MM.1S (cell line): ENCODE data around the gene SLC8A1.

ENCODE experiments used
- DNase-seq: peaks from one replicate; pipeline ENCODE4 v3.0.0-alpha.2; 2015
- H2AFZ ChIP-seq: fragments of 300-600 bp; sonication (generic); 2 replicates; pipeline ENCODE4 v1.6.0; 2016; ENCODE audit warnings: antibody characterized with exemption, low read length
- H3F3A ChIP-seq: fragments of 300-600 bp; sonication (generic); 2 replicates; pipeline ENCODE4 v1.6.1; 2016; ENCODE audit warnings: mild to moderate bottlenecking, antibody characterized with exemption, low read length, moderate library complexity, mixed read lengths; ENCODE audit not compliant: insufficient read depth
- H3K27ac ChIP-seq: fragments of 300-600 bp; sonication (generic); 2 replicates; pipeline ENCODE4 v1.5.1; 2016; ENCODE audit warnings: mild to moderate bottlenecking, low read length
- H3K27me3 ChIP-seq: fragments of 300-600 bp; sonication (generic); replicated peaks from 2 replicates; pipeline ENCODE4 v1.6.0; 2016; ENCODE audit warnings: low read length; ENCODE audit not compliant: insufficient read depth
- H3K36me3 ChIP-seq: fragments of 300-600 bp; sonication (generic); replicated peaks from 2 replicates; pipeline ENCODE4 v1.6.1; 2016; ENCODE audit warnings: mild to moderate bottlenecking, low read length, mixed read lengths; ENCODE audit not compliant: insufficient read depth
- H3K4me1 ChIP-seq: fragments of 300-600 bp; sonication (generic); 2 replicates; pipeline ENCODE4 v1.6.1; 2016; ENCODE audit warnings: low read length, mixed read lengths
- H3K4me2 ChIP-seq: fragments of 300-600 bp; sonication (generic); 2 replicates; pipeline ENCODE4 v1.6.0; 2016; ENCODE audit warnings: low read depth, low read length
- H3K4me3 ChIP-seq: fragments of 300-600 bp; sonication (generic); 2 replicates; pipeline ENCODE4 v1.5.1; 2016; ENCODE audit warnings: low read length, mixed read lengths
- H3K79me2 ChIP-seq: fragments of 300-600 bp; sonication (generic); 2 replicates; pipeline ENCODE4 v1.6.1; 2016; ENCODE audit warnings: mixed run types, low read length, mixed read lengths
- H3K9ac ChIP-seq: fragments of 300-600 bp; sonication (generic); 2 replicates; pipeline ENCODE4 v1.6.1; 2016; ENCODE audit warnings: low read length, mixed read lengths
- H3K9me2 ChIP-seq: fragments of 300-600 bp; sonication (generic); replicated peaks from 2 replicates; pipeline ENCODE4 v1.6.1; 2016; ENCODE audit warnings: mild to moderate bottlenecking, low read length, mixed read lengths; ENCODE audit not compliant: insufficient read depth
- H3K9me3 ChIP-seq: fragments of 300-600 bp; sonication (generic); replicated peaks from 2 replicates; pipeline ENCODE4 v1.6.1; 2016; ENCODE audit warnings: mild to moderate bottlenecking, low read length, mixed read lengths; ENCODE audit not compliant: insufficient read depth
- H4K20me1 ChIP-seq: fragments of 300-600 bp; sonication (generic); 2 replicates; pipeline ENCODE4 v1.6.1; 2016; ENCODE audit warnings: mild to moderate bottlenecking, low read length, moderate library complexity, mixed read lengths; ENCODE audit not compliant: insufficient read depth
- EZH2 ChIP-seq: fragments of 300-600 bp; sonication (generic); optimal IDR thresholded peaks from 2 replicates; pipeline ENCODE3; 2017; ENCODE audit warnings: low read depth, mild to moderate bottlenecking, antibody characterized with exemption, low read length, mixed read lengths
- EZH2phosphoT487 ChIP-seq: fragments of 300-600 bp; sonication (generic); IDR thresholded peaks from 2 replicates; pipeline ENCODE4 v1.6.1; 2018; ENCODE audit warnings: antibody characterized with exemption, low read length
- TF ChIP-seq, protein P1 (sequence below): fragments of 300-600 bp; sonication (generic); IDR thresholded peaks from 2 replicates; pipeline ENCODE4 v1.5.1; 2016; ENCODE audit warnings: antibody characterized with exemption, low read length, mixed read lengths

Gene SLC8A1

DNA sequence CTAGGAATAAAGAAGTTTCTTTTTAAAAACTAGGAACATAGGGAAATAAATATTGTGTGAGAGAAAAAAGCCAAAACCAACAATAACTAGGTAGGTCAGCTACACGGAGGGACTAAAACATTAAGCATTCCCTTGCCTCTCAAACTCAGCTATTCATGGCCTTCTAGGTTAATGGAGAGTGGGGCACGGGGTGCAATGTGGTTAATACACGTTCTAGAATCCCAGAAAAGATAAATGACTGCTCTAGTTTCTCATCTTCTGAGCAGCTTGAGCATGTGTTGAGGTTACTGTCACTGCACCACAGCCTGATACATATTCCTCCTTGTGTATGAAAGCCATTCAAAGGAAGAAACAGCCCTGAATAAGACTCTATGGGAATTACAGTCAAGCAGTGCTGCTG lies 31.4 kb downstream of the SLC8A1 start:
- no peak for TF ChIP-seq EZH2
- TF ChIP-seq EZH2phosphoT487, result no peak
- TF ChIP-seq, protein P1, sequence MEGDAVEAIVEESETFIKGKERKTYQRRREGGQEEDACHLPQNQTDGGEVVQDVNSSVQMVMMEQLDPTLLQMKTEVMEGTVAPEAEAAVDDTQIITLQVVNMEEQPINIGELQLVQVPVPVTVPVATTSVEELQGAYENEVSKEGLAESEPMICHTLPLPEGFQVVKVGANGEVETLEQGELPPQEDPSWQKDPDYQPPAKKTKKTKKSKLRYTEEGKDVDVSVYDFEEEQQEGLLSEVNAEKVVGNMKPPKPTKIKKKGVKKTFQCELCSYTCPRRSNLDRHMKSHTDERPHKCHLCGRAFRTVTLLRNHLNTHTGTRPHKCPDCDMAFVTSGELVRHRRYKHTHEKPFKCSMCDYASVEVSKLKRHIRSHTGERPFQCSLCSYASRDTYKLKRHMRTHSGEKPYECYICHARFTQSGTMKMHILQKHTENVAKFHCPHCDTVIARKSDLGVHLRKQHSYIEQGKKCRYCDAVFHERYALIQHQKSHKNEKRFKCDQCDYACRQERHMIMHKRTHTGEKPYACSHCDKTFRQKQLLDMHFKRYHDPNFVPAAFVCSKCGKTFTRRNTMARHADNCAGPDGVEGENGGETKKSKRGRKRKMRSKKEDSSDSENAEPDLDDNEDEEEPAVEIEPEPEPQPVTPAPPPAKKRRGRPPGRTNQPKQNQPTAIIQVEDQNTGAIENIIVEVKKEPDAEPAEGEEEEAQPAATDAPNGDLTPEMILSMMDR, result no peak
- Histone ChIP-seq H2AFZ (no peak overlapping the region), H3K27ac (no peak overlapping the region), H3K4me2 (no peak overlapping the region), H3K4me3 (no peak overlapping the region), H3K27me3 (no peaks in the 10 kb centered on the region), H3K9ac (no peak overlapping the region), H3K36me3 (no peaks in the 10 kb centered on the region), H3K4me1 (no peaks in the 10 kb centered on the region), H3K9me2 (no peaks in the 10 kb centered on the region), H4K20me1 (no peaks in the 10 kb centered on the region), H3K79me2 (no peaks in the 10 kb centered on the region), H3K9me3 (no peaks in the 10 kb centered on the region), H3F3A (no peaks in the 10 kb centered on the region)
- no peak for DNase-seq

DNA sequence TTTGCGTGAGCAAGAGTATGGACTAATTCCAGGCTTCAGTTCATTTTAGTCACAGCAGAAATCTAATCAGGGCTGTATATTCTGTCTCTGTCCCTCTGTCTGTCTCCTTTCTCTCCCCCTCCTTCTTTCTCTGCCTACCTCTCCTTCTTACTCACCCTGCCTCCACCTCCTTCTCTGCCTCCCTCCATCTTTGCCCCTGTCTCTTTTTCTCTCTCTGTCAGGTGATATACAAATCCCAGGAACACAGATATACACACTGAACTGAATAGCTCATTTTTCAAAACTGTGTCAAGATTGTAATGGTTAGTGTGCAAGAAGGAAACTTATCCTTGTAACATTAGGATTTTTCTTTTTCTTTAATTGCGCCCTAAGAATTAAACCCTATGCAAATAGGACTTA lies 32.5 kb downstream of the SLC8A1 start:
- DNase-seq, result no peak
- Histone ChIP-seq H3K4me3 (no peak overlapping the region), H4K20me1 (no peaks in the 10 kb centered on the region), H3K27me3 (no peaks in the 10 kb centered on the region), H3K36me3 (no peaks in the 10 kb centered on the region), H3K9ac (no peak overlapping the region), H2AFZ (no peak overlapping the region), H3K79me2 (no peaks in the 10 kb centered on the region), H3K4me1 (no peaks in the 10 kb centered on the region), H3K9me3 (no peaks in the 10 kb centered on the region), H3K9me2 (no peaks in the 10 kb centered on the region), H3F3A (no peaks in the 10 kb centered on the region), H3K4me2 (no peak overlapping the region), H3K27ac (no peak overlapping the region)
- TF ChIP-seq EZH2phosphoT487 (no peak), EZH2 (no peak)
- TF ChIP-seq, protein P1, result no peak

DNA sequence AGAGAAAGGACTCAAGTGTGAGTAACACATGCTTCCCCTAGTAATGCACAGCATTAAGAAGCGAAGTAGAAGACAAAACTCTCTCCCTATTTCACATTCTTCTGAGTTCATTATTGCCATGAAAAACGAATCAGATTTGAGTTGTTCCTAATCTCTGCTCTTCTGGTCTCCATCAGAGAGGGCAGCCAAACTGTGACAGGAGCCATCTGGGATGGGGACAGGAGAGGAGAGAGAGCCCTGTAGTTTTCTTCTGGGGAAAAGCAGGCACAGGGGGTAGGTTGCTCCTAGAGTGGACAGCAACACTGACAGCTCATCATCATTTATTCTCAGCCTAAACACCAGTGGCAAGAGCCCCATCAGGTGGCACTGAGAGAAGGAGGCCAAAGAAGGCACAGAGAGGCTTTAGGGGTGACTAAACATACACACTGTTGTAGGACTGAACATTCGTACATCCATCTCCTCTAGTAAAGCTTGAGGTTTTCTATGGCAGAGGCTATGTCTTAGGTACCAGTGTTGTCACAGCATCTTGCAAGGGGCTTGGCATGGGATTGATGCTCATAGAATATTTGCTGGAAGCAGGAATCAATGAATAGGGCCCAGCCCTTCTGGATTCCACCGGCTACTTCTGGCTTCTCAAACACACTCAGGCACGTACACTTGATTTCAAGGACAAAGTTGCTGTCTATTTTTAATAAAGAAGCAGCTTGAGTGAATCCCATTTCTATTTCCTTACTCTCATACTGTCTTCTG lies 33.1 kb downstream of the SLC8A1 start:
- Histone ChIP-seq H3K9me2 (no peaks in the 10 kb centered on the region), H3K27ac (no peak overlapping the region), H2AFZ (no peak overlapping the region), H3K4me2 (no peak overlapping the region), H3F3A (no peaks in the 10 kb centered on the region), H3K36me3 (no peaks in the 10 kb centered on the region), H3K9me3 (no peaks in the 10 kb centered on the region), H3K4me3 (no peak overlapping the region), H3K27me3 (no peaks in the 10 kb centered on the region), H4K20me1 (no peaks in the 10 kb centered on the region), H3K9ac (no peak overlapping the region), H3K4me1 (no peaks in the 10 kb centered on the region), H3K79me2 (no peaks in the 10 kb centered on the region)
- TF ChIP-seq EZH2 (no peak), EZH2phosphoT487 (no peak)
- TF ChIP-seq, protein P1, result no peak
- DNase-seq, result no peak
